HL-60/S4 treated with retinoic acid at 250 ng/mL for 4 days and 3 days (cell line): Measurements from ENCODE around the gene SEC31A.

ENCODE experiments used
- in situ Hi-C: fragments of 300-500 bp; cut with MboI; formaldehyde crosslinking; loops from 2 replicates; pipeline ENCODE4 v1.7.0; 2022; ENCODE audit warnings: low sequenced_read_pairs

Gene SEC31A

GRCh38 chr4:82898322-82899243 lies 7.6 kb upstream of the SEC31A start:
- in situ Hi-C loops: no loop called here

DNA sequence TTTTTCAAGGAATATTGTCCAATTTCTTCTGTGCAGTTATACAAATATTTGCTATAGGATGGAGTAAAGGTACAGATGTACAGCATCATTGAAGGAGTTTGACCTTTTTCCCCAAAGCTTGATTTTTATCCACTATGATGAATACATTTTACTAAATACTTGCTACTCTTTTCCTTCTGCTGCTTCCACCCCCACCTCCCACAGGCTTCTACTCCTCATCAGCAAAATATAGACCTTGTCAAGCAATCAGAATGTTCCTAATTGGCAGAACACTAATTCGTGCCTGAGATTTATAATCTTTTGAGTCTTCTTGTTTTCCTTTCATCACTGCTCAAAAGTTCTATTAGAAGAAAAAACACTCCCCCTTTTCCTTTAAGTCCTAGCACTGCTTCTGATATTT lies 5.8 kb upstream of the SEC31A start:
- in situ Hi-C loops: no loop called here

DNA sequence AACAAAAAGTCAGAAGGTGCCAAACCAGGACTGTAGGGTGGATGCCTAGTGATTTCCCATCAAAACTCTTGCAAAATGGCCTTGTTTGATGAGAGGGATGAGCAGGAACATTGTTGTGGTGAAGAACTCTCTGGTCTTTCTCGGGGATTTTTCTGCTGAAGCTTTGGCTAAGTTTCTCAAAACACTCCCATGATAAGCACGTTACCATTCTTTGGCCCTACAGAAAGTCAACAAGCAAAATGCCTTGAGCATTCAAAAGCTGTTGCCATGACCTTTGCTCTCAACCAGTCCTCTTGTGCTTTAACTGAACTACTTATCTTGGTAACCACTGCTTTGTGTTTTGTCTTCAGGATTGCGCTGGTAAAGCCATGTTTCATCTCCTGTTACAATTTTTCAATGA lies 3.0 kb upstream of the SEC31A start:
- in situ Hi-C loops: no loop called here

- in situ Hi-C loops: no loop called here
These were observed 1.5 kb upstream of the SEC31A start for GRCh38 chr4:82892467-82892802.

DNA sequence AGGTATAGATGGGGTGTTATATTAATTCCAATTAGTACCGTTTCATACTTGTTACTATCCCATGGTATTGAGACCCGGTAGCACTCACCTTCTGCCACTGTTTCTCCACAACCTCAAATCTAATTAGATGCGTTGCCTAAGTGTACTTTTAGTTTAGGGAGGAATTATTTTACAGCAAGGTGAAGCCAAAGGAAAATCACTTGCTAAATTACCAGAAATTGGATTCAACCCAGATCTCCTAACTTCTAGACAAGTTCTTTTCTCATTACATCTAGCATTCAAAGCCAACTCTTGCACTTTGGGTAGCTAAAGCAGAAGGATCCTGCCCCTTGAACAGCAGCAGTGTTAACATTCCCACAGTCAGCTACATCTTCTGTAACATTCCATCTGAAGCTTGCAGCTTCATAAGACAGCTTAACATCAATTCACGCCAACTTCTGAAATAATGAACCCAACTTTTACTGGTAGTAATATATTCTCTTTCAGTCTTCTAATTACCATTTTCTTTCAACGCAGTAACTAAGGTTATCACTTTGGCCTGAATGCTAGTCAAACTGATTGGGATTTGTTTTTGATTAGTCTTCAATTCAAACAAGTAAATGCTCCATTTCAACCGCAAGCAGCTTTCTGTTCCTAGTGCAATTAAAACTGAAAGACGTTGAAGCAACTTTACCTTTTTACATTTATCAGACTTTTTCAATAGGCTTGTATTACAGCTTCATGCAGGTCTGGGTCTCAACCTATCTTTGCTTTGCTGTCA lies 934 bp upstream of the SEC31A start:
- in situ Hi-C loops: no loop called here

- in situ Hi-C loops: no loop called here
These were observed 439 bp downstream of the SEC31A start for GRCh38 chr4:82890528-82890900.

GRCh38 chr4:82889287-82889686 lies 1.7 kb downstream of the SEC31A start:
- in situ Hi-C loops: no loop called here

DNA sequence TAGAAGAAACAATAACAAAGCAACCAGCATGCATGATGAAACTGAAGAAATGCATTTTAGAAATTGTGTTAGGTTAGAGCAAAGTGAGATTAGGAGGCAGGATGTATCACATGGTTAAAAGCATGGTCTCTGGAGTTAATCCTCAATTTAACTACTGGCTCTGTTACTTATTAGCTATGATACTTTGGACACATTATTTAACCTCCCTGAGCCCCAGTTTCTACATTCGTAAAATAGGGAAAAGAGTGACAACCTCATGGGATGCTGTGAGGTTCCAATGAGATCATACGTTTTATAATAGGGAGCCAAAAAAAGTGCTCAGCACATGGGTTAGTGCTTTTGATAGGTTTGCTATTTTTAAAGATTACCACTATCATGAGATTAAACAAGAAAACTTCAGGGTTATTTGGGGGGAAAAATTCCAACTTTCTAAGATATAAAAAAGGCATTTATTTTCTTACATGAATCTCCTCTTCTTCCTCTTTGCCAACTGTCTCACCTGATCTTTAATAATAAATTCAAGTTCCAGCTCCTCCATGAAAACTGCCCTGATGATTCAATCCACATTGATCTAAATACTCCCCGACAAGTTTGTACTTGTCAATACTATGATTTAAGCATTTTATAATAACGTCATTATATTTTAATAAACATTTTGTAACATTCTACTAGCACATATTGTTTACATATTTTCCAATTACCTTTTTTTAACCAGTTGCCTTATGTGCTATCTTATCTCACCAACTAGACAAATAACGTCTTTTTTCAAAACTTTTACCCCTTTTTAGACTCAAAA lies 4.6 kb downstream of the SEC31A start:
- in situ Hi-C loops: no loop called here

DNA sequence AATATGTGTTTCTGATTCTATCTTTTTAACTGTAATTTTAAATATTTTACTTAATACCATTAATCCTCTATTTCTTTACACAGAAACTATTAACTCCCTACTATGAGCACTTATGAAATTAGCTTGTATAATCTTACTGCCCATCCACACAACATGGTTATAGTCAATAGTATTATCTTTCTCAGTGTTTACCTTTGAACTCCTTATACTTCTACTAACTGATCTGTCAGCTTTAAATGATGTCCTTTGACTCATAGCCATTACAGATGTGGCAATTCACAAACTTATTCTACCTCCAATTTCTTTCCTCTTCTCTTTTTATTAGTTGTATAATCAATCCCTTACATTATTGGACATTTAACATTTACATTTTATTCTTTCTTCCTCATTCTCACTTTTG lies 5.5 kb downstream of the SEC31A start:
- in situ Hi-C loops: no loop called here

DNA sequence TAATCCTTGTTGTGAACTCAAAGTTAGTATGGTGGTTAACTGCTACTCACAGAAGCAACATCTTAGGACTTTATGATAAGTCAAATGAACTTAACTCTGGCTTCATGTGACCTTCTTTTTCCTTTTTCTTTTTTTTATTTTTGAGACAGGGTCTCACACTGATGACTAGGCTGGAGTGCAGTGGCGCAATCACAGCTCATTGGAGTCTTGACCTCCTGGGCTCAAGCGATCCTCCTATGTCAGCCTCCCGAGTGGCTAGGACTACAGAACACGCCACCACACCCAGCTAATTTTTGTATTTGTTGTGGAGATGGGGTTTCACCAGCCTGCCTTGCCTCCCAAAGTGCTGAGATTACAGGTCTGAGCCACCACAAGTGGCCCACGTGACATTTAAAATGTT lies 22.4 kb downstream of the SEC31A start:
- in situ Hi-C loops: loop anchor here (25.0 kb wide), 1 partner anchor 419 kb away; the partner anchor contains the start of gene COQ2

GRCh38 chr4:82866706-82867385 lies 24.1 kb downstream of the SEC31A start:
- in situ Hi-C loops: loop anchor here (25.0 kb wide), 1 partner anchor 420 kb away; the partner anchor contains the start of gene COQ2

DNA sequence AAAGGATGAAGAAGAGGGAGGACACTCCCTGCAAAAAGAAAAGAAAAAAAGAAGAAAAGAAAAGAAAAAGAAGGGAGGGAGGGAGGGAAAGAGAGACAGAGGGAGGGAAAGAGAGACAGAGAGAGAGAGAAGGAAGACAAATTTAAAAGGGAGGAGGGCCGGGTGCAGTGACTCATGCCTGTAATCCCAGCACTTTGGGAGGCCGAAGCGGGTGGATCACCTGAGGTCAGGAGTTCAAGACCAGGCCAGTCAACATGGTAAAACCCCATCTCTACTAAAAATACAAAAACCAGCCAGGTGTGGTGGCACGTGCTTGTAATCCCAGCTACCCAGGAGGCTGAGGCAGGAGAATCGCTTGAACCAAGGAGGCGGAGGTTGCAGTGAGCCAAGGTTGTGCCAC lies 24.9 kb downstream of the SEC31A start:
- in situ Hi-C loops: loop anchor here (25.0 kb wide), 1 partner anchor 421 kb away; the partner anchor contains the start of gene COQ2

DNA sequence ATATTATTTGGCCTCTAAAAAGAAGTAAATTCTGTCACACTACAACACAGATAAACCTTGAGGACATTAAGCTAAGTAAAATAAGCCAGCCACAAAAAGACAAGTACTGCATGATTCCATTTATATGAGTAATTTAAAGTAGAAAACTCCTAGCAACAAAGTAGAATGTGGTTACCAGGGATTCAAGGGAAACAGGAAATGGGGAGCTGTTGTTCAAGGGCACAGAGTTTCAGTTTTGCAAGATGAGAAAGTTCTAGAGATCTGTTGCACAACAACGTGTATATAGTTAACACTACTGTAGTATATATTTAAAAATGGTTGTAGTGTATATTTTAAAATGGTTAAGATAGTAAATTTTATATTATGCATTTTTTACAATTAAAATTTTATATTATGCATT lies 25.4 kb downstream of the SEC31A start:
- in situ Hi-C loops: loop anchor here (25.0 kb wide), 1 partner anchor 422 kb away; the partner anchor contains the start of gene COQ2

GRCh38 chr4:82864336-82864979 lies 26.5 kb downstream of the SEC31A start:
- in situ Hi-C loops: loop anchor here (25.0 kb wide), 1 partner anchor 423 kb away; the partner anchor contains the start of gene COQ2

GRCh38 chr4:82861529-82861928 lies 29.4 kb downstream of the SEC31A start:
- in situ Hi-C loops: loop anchor here (25.0 kb wide), 1 partner anchor 426 kb away; the partner anchor contains the start of gene COQ2

DNA sequence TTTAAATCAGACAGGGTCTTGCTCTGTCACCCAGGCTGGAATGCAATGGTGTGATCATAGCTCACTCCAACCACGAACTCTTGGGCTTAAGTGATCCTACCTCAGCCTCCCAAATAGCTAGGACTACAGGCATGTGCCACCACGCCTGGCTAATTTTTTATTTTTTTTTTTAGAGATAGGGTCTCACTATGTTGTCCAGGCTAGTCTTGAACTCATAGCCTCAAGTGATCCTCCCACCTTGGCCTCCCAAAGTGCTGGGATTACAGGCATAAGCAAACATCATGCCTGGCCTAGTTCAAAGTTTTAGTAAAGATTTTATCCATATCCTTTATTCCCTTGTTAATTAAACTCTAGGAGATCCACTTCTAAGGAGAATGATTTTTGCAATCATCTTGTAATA lies 30.5 kb downstream of the SEC31A start:
- in situ Hi-C loops: loop anchor here (25.0 kb wide), 1 partner anchor 427 kb away; the partner anchor contains the start of gene COQ2

GRCh38 chr4:82852751-82853285 lies 38.1 kb downstream of the SEC31A start:
- in situ Hi-C loops: loop anchor here (25.0 kb wide), 1 partner anchor 434 kb away; the partner anchor contains the start of gene COQ2

DNA sequence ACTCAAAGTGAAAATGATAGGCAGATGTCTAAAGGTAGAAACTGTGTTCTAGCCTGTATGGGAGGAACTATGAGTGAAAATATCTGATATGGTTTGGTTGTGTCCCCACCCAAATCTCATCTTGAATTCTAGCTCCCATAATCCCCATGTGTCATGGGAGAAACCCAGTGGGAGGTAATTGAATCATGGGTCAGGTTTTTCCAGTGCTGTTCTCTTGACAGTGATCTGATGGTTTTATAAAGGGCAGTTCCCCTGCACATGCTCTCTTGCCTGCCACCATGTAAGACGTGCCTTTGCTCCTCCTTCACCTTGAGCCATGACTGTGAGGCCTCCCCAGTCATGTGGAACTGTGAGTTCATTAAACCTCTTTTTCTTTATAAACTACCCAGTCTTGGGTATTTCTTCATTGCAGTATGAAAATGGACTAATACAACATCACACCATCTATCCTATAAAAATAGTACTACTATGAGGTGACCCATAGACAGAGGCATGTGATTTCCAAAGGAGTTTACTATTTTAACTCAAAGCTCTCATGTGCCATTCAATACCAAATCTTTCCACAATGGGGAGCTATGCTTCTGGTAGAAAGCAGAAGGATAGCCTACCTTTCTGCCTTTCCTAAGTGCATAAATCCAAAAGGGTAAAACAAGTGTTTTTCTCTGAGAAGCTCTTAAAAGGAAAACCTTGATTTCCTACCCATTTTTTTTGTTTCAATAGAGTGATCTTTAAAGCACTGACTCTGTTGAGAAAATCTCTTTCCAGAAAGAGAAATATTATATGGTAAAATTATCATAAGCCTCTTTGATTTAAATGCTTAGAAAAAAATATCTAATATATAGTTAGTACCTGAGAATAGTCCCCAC lies 38.8 kb downstream of the SEC31A start:
- in situ Hi-C loops: loop anchor here (25.0 kb wide), 1 partner anchor 435 kb away; the partner anchor contains the start of gene COQ2
